HG03457 (cell line): ENCODE results near the gene CENPH.
A peak's percentile ranks its signal among the peaks of the same experiment; 100 is the strongest.
"Not testable (repeated sequence)": the region's sequence is repeated elsewhere in the genome, so short reads cannot be mapped to it uniquely, and the experiment has no call there.

Source experiments
- ATAC-seq: cut with Tn5 transposase; IDR thresholded peaks from one replicate; pipeline ENCODE4 v1.9.1; 2021; ENCODE audit warnings: moderate number of reproducible peaks; ENCODE audit not compliant: unreplicated experiment

Gene CENPH

GRCh38 chr5:69189162-69190086 lies at the start of gene CENPH:
Gene CENPH, plus strand, starts transcription at chr5:69189583. Its CDS starts 52 bp downstream, at chr5:69189635.
- peak; percentile 95 for ATAC-seq

GRCh38 chr5:69140239-69140638 lies 49.1 kb upstream of the CENPH start:
- not testable (repeated sequence) for ATAC-seq

GRCh38 chr5:69140827-69141226 lies 48.6 kb upstream of the CENPH start:
- ATAC-seq = no peak

GRCh38 chr5:69148576-69148975 lies 40.8 kb upstream of the CENPH start:
- ATAC-seq = not testable (repeated sequence)

- ATAC-seq = no peak
Observed at GRCh38 chr5:69148981-69149675, 40.3 kb upstream of the CENPH start.

- ATAC-seq = no peak
Observed at GRCh38 chr5:69149676-69150010, 39.7 kb upstream of the CENPH start.

GRCh38 chr5:69152731-69153130 lies 36.7 kb upstream of the CENPH start:
- ATAC-seq = no peak

GRCh38 chr5:69156456-69156855 lies 32.9 kb upstream of the CENPH start:
- no peak for ATAC-seq

GRCh38 chr5:69158039-69158438 lies 31.3 kb upstream of the CENPH start:
- ATAC-seq = no peak

- no peak for ATAC-seq
Observed at GRCh38 chr5:69160651-69161050, 28.7 kb upstream of the CENPH start.

- ATAC-seq = peak; percentile 98
Observed at GRCh38 chr5:69166686-69167492, 22.5 kb upstream of the CENPH start, which contains the start of gene CCNB1. Gene CCNB1, plus strand, starts transcription at chr5:69167150. Its CDS starts 113 bp downstream, at chr5:69167263.

- no peak for ATAC-seq
Observed at GRCh38 chr5:69167493-69167855, 21.9 kb upstream of the CENPH start.

- ATAC-seq = no peak
Observed at GRCh38 chr5:69167929-69168328, 21.5 kb upstream of the CENPH start.

- ATAC-seq = no peak
Observed at GRCh38 chr5:69170495-69170894, 18.9 kb upstream of the CENPH start.

- ATAC-seq = no peak
Observed at GRCh38 chr5:69170969-69171368, 18.4 kb upstream of the CENPH start.

- ATAC-seq = not testable (repeated sequence)
Observed at GRCh38 chr5:69181659-69182293, 7.6 kb upstream of the CENPH start.

GRCh38 chr5:69184621-69185020 lies 4.8 kb upstream of the CENPH start:
- no peak for ATAC-seq

- ATAC-seq = no peak
Observed at GRCh38 chr5:69187342-69187741, 2.0 kb upstream of the CENPH start.

- ATAC-seq = no peak
Observed at GRCh38 chr5:69188811-69189161, 597 bp upstream of the CENPH start.

- no peak for ATAC-seq
Observed at GRCh38 chr5:69202497-69202896, 13.1 kb downstream of the CENPH start.
